GM12878 (cell line): Measurements from ENCODE around the gene SPTBN1. TPM values are rescaled to one million over a fixed set of nuclear protein-coding genes. Genes with fewer than 3 reads are reported as not detected.
A peak's percentile ranks its signal among the peaks of the same experiment; 100 is the strongest.

Experiments
- ATAC-seq: fragments of 200-7000 bp; cut with Tn5 transposase; 3 replicates; pipeline ENCODE4 v1.9.1; 2020; ENCODE audit warnings: mild to moderate bottlenecking, moderate library complexity
- BruUV-seq: library from RNA; stranded (reverse); fragments of 400-500 nt; replicated peaks from 2 replicates; lab custom pipeline; 2021; lab: Mats Ljungman, UMichigan
- CTCF ChIA-PET: fragments of 300-600 bp; sonication (Branson Sonifier 250); formaldehyde crosslinking; extraction: SDS; loops from one replicate; lab custom pipeline; 2021; ENCODE audit warnings: inconsistent platforms; lab: Yijun Ruan, JAX
- POLR2A ChIA-PET: fragments of 350-600 bp; formaldehyde crosslinking; extraction: SDS; loops from one replicate; lab custom pipeline; 2021; ENCODE audit warnings: inconsistent platforms; lab: Charles Lee
- RAD21 ChIA-PET: fragments of 300-600 bp; sonication (Branson Sonifier 250); formaldehyde crosslinking; loops from one replicate; lab custom pipeline; 2023; ENCODE audit warnings: antibody characterized with exemption; ENCODE audit not compliant: unreplicated experiment; lab: Charles Lee
- SMC1A ChIA-PET: fragments of 300-600 bp; sonication (Branson Sonifier 250); formaldehyde crosslinking; loops from one replicate; lab custom pipeline; 2023; ENCODE audit not compliant: unreplicated experiment, uncharacterized antibody; lab: Charles Lee
- DNase-seq: peaks from one replicate; pipeline ENCODE4 v3.0.0-alpha.2; 2011; ENCODE audit warnings: low read depth, low spot score
- FAIRE-seq: peaks from 3 replicates; lab custom pipeline; 2011; peaks lifted over from hg19 to GRCh38; lab: Jason Lieb, UNC
- H2AFZ ChIP-seq: 2 replicates; pipeline ENCODE4 v1.6.0; 2011; ENCODE audit warnings: low read depth, low read length, control low read depth; ENCODE audit not compliant: control insufficient read depth
- H3K27ac ChIP-seq: 2 replicates; pipeline ENCODE4 v1.5.1; 2011; ENCODE audit warnings: control low read depth; ENCODE audit not compliant: control insufficient read depth, insufficient read depth
- H3K27me3 ChIP-seq, 2 experiments: replicated peaks in 1 of 2; 2 replicates each; pipeline versions ENCODE4 v1.6.0 to v1.6.1; 2011; ENCODE audit warnings: low read length in 1 of 2; ENCODE audit not compliant: control insufficient read depth in 2 of 2, insufficient read depth in 2 of 2
- H3K36me3 ChIP-seq, 2 experiments: 2 replicates each; pipeline ENCODE4 v1.5.1; 2011; ENCODE audit warnings: low read length in 1 of 2; ENCODE audit not compliant: control insufficient read depth in 2 of 2, insufficient read depth in 2 of 2
- H3K4me1 ChIP-seq: 2 replicates; pipeline ENCODE4 v1.6.1; 2011; ENCODE audit warnings: mild to moderate bottlenecking, low read length, moderate library complexity, mixed read lengths; ENCODE audit not compliant: control insufficient read depth, insufficient read depth
- H3K4me2 ChIP-seq: 2 replicates; pipeline ENCODE4 v1.6.0; 2011; ENCODE audit warnings: control low read depth; ENCODE audit not compliant: control insufficient read depth, insufficient read depth
- H3K4me3 ChIP-seq: fragments of 200-600 bp; sonication (generic); 2 replicates; pipeline ENCODE4 v1.5.1; 2016
- H3K79me2 ChIP-seq: 2 replicates; pipeline ENCODE4 v1.6.0; 2011; ENCODE audit warnings: low read length; ENCODE audit not compliant: control insufficient read depth, insufficient read depth
- H3K9ac ChIP-seq: 2 replicates; pipeline ENCODE4 v1.8.0; 2011; ENCODE audit warnings: low read length, control low read depth, mixed read lengths; ENCODE audit not compliant: control insufficient read depth, insufficient read depth
- H3K9me3 ChIP-seq: replicated peaks from 3 replicates; pipeline ENCODE4 v1.5.1; 2011; ENCODE audit warnings: mild to moderate bottlenecking, low read length; ENCODE audit not compliant: control insufficient read depth, insufficient read depth
- H4K20me1 ChIP-seq: 2 replicates; pipeline ENCODE4 v1.6.0; 2011; ENCODE audit not compliant: control insufficient read depth, insufficient read depth
- ATF2 ChIP-seq: IDR thresholded peaks from 2 replicates; pipeline ENCODE4 v1.6.1; 2012; ENCODE audit warnings: low read length, inconsistent platforms
- CHD2 ChIP-seq: IDR thresholded peaks from 2 replicates; pipeline ENCODE4 v1.6.1; 2011; ENCODE audit warnings: low read depth, low read length, improper control_type of control experiment, borderline replicate concordance
- ETV6 ChIP-seq, 2 experiments: fragments of 450-650 bp in 1 of 2; IDR thresholded peaks in 1 of 2; conservative IDR thresholded peaks in 1 of 2; 2 replicates each; pipeline ENCODE4 v1.6.1; 2014; ENCODE audit warnings: antibody characterized with exemption in 1 of 2, borderline replicate concordance in 1 of 2, low read depth in 1 of 2, mild to moderate bottlenecking in 1 of 2, moderate library complexity in 1 of 2
- GABPA ChIP-seq: IDR thresholded peaks from 2 replicates; pipeline ENCODE4 v1.6.1; 2014; ENCODE audit warnings: antibody characterized with exemption, low read depth, mild to moderate bottlenecking, inconsistent platforms
- JUNB ChIP-seq: IDR thresholded peaks from 2 replicates; pipeline ENCODE4 v1.6.1; 2016; ENCODE audit warnings: antibody characterized with exemption, mild to moderate bottlenecking
- LARP7 ChIP-seq: fragments of 450-650 bp; IDR thresholded peaks from 2 replicates; pipeline ENCODE4 v1.6.1; 2017; ENCODE audit warnings: mild to moderate bottlenecking
- MYB ChIP-seq: fragments of 150-350 bp; IDR thresholded peaks from 2 replicates; pipeline ENCODE4 v1.6.1; 2014; ENCODE audit warnings: mild to moderate bottlenecking, low read depth, low read length, borderline replicate concordance
- NFXL1 ChIP-seq: fragments of 450-650 bp; IDR thresholded peaks from 2 replicates; pipeline ENCODE4 v1.6.1; 2017; ENCODE audit warnings: antibody characterized with exemption, mild to moderate bottlenecking, borderline replicate concordance
- POLR2A ChIP-seq: IDR thresholded peaks from 2 replicates; pipeline ENCODE4 v1.6.1; 2011; ENCODE audit warnings: low read depth, mild to moderate bottlenecking, low read length
- RCOR1 ChIP-seq: conservative IDR thresholded peaks from 2 replicates; pipeline ENCODE4 v1.6.1; 2012; ENCODE audit warnings: low read depth, low read length, improper control_type of control experiment
- SUPT20H ChIP-seq: IDR thresholded peaks from 2 replicates; pipeline ENCODE4 v1.6.1; 2011; ENCODE audit warnings: low read depth, mild to moderate bottlenecking, low read length, moderate library complexity, borderline replicate concordance; ENCODE audit not compliant: control insufficient read depth
- TCF3 ChIP-seq: IDR thresholded peaks from 2 replicates; pipeline ENCODE4 v1.6.1; 2012; ENCODE audit warnings: low read depth, mild to moderate bottlenecking, low read length, borderline replicate concordance; ENCODE audit not compliant: insufficient read depth
- ZNF274 ChIP-seq: IDR thresholded peaks from one replicate; pipeline ENCODE4 v1.8.0; 2011; ENCODE audit not compliant: insufficient read length, insufficient read depth
- ZSCAN29 ChIP-seq: fragments of 450-650 bp; IDR thresholded peaks from 2 replicates; pipeline ENCODE4 v1.6.1; 2017; ENCODE audit warnings: mild to moderate bottlenecking, moderate library complexity
- WGBS: methylation state at CpG from one replicate; pipeline ENCODE4 v1.1.6; 2016; ENCODE audit warnings: low lambda C conversion rate; ENCODE audit not compliant: insufficient replicate concordance, insufficient coverage; ENCODE audit errors: missing lambda C conversion rate; 5-methylcytosine and 5-hydroxymethylcytosine counted together
- in situ Hi-C: fragments of 300-500 bp; cut with MboI; formaldehyde crosslinking; loops from 9 replicates; pipeline ENCODE4 v1.14.3; 2018; ENCODE audit warnings: mixed read lengths
- intact Hi-C: fragments of 100-400 bp; cut with micrococcal nuclease; formaldehyde crosslinking; loops from one replicate; pipeline ENCODE4 v1.14.2; 2022; ENCODE audit not compliant: unreplicated experiment
- polyA plus RNA-seq, 11 experiments: library from polyadenylated mRNA; depleted of rRNA in 4 of 11; unstranded in 6 of 11; stranded (reverse) in 5 of 11; fragments of >200 nt; fragmentation: Nextera tagmentation in 4 of 11; fragmentation: Illumina TruSeq in 1 of 11; extraction: Ambion mirVana in 4 of 11; extraction: Trizol in 1 of 11; gene quantifications; 1 replicate in 1 of 11; 2 replicates in 10 of 11; pipeline versions ENCODE4 v1.2.1 to v1.2.3, GENCODE V29; 2011 to 2016; ENCODE audit warnings: inconsistent platforms in 2 of 11, missing spikeins in 2 of 11, low read depth in 1 of 11
- total RNA-seq, 4 experiments: library from RNA; depleted of rRNA in 3 of 4; stranded (reverse); fragments of >200 nt in 3 of 4; fragmentation: Illumina TruSeq in 1 of 4; extraction: Trizol in 1 of 4; gene quantifications; 2 replicates each; pipeline versions ENCODE4 v1.2.1 to v1.2.3, GENCODE V29; 2013 to 2021
- TF ChIP-seq, protein P1 (sequence below): IDR thresholded peaks from 2 replicates; pipeline ENCODE4 v1.6.1; 2011; ENCODE audit warnings: mild to moderate bottlenecking, low read depth, low read length, moderate library complexity; ENCODE audit not compliant: insufficient replicate concordance

Gene SPTBN1
- total and polyA plus RNA-seq, 10 of the 15 experiments (the other 5 are each of a cell fraction or from before 2014, with no cell fraction given), result 20.6 to 154 (median 76.7) TPM

GRCh38 chr2:54589038-54589339 lies 132.9 kb downstream of the SPTBN1 start (continued):
- TF ChIP-seq SUPT20H (no peak), ZSCAN29 (no peak), POLR2A (no peak), TCF3 (no peak), RCOR1 (no peak), ZNF274 (no peak), LARP7 (no peak), MYB (no peak), JUNB (no peak), ETV6 (conservative IDR thresholded peaks at IDR 0.05 in 1 of 2, IDR thresholded peaks at IDR 0.05 in 1 of 2; ENCODE audit: borderline replicate concordance in 1 of 2, low read depth in 1 of 2) (no peak)
- TF ChIP-seq, protein P1, sequence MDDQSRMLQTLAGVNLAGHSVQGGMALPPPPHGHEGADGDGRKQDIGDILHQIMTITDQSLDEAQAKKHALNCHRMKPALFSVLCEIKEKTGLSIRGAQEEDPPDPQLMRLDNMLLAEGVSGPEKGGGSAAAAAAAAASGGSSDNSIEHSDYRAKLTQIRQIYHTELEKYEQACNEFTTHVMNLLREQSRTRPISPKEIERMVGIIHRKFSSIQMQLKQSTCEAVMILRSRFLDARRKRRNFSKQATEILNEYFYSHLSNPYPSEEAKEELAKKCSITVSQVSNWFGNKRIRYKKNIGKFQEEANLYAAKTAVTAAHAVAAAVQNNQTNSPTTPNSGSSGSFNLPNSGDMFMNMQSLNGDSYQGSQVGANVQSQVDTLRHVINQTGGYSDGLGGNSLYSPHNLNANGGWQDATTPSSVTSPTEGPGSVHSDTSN, result no peak

- peak overlapping the region; percentile 73 for H3K27ac ChIP-seq
- H3K4me1 ChIP-seq, result peaks cover 71% of the 10 kb centered on the region
- intact Hi-C loops, result no loop called here
- H3K4me2 ChIP-seq, result peak overlapping the region; percentile 73
- BruUV-seq, result no TSS peak
- FAIRE-seq (no peak), DNase-seq (no peak), ATAC-seq (peak; percentile 30)
- H4K20me1 ChIP-seq, result no peaks in the 10 kb centered on the region
- CTCF ChIA-PET, result interaction anchor here (1.3 kb wide), 1 partner anchor 75 kb away, joined by 3 read pairs; no protein-coding TSS in a partner anchor
- in situ Hi-C loops, result no loop called here
- H3K36me3 ChIP-seq, result peaks cover 10 to 22% of the 10 kb centered on the region in 2 experiments
- TF ChIP-seq CHD2, result no peak
- TF ChIP-seq GABPA, result 0 out of 2 replicates have a peak, but pooled peaks have one; percentile 23
- TF ChIP-seq NFXL1, result no peak
- TF ChIP-seq ATF2, result 0 out of 2 replicates have a peak, but pooled peaks have one; percentile 34
- TF ChIP-seq ETV6 (conservative IDR thresholded peaks at IDR 0.05 in 1 of 2, IDR thresholded peaks at IDR 0.05 in 1 of 2; ENCODE audit: borderline replicate concordance in 1 of 2, low read depth in 1 of 2), result peak in 1 of 2 experiments; percentile 64; a peak in 2 of 4 replicates
- H3K9me3 ChIP-seq, result no peaks in the 10 kb centered on the region
- RAD21 ChIA-PET, result interaction anchor here (0.9 to 1.6 kb wide), 7 partner anchors 9 to 45 kb away, joined by 3 to 6 read pairs (median 3); no protein-coding TSS in a partner anchor
- H3K27me3 ChIP-seq, result no peaks in the 10 kb centered on the region
- peak overlapping the region; percentile 14; the same call in 1 of the 2 replicates for H3K4me3 ChIP-seq
- SMC1A ChIA-PET, result interaction anchor here (1.0 to 1.8 kb wide), 6 partner anchors 8 to 30 kb away, joined by 3 to 13 read pairs (median 4); no protein-coding TSS in a partner anchor
- peak overlapping the region; percentile 46 for H3K9ac ChIP-seq
- POLR2A ChIA-PET, result interaction anchor here (0.6 to 4.2 kb wide), 6 partner anchors 8 to 30 kb away, joined by 3 to 24 read pairs (median 4); no protein-coding TSS in a partner anchor
- H2AFZ ChIP-seq, result no peak overlapping the region
- 44% methylated on average over 7 of the region's 7 CpGs for WGBS
- peaks cover 99% of the 10 kb centered on the region for H3K79me2 ChIP-seq
Measured at GRCh38 chr2:54589340-54590215, 133.5 kb downstream of the SPTBN1 start.
